ENCODE measurements around the gene FAM13A.
A peak's percentile ranks its signal among the peaks of the same experiment; 100 is the strongest.
"Not testable (repeated sequence)": the region's sequence is repeated elsewhere in the genome, so short reads cannot be mapped to it uniquely, and the experiment has no call there.

Gene FAM13A

GRCh38 chr4:89042055-89042454 is 14.9 kb downstream of the FAM13A start:
- DNase-seq, result no peak

GRCh38 chr4:89039730-89040338 is 17.2 kb downstream of the FAM13A start:
- DNase-seq, result peak; percentile 80

GRCh38 chr4:89036535-89036934 is 20.4 kb downstream of the FAM13A start:
- DNase-seq, result no peak

GRCh38 chr4:89031272-89031671 is 25.7 kb downstream of the FAM13A start:
- no peak for DNase-seq

DNA sequence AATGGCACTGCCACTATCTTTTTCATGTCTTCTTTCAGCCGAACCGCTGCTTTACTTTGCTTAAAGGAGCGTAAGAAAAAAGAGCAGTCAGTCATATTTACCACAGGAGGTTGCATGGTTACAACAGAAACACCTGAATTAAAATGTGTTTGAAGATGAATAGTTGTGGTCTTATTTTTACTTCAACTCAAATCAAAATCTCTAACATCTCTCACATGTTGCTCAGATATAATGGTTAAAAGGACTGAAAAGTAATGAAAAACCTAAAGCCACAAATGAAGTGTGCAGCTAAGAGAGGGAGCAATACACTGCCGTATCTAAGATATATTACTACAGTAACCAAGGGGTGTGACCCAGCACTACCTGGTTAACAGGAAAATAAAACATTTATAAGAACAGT is 27.4 kb downstream of the FAM13A start:
- no peak for DNase-seq

- no peak for DNase-seq
Observed at GRCh38 chr4:89026542-89026941, 30.4 kb downstream of the FAM13A start.

- peak; percentile 65 for DNase-seq
Observed at GRCh38 chr4:89024051-89024675, 32.8 kb downstream of the FAM13A start.

DNA sequence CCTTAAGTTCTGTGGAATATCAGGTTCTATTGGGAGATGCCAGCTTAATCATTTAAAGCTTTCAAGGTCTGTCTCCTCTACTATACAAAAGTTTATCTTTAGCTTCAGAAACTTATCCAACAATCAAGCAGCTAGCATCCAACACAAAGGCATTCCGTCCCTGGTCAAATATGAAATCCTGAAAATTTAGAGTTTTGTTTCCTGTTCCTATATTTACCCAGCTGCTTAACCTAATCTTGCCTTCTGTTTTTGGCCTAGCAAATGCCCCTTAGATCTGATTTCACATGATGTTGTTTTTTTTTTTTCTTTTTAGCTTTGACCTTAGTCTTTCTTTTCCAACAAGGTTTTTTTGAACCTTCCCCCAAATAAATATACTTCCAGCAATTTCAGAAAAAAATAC is 33.8 kb downstream of the FAM13A start:
- no peak for DNase-seq

DNA sequence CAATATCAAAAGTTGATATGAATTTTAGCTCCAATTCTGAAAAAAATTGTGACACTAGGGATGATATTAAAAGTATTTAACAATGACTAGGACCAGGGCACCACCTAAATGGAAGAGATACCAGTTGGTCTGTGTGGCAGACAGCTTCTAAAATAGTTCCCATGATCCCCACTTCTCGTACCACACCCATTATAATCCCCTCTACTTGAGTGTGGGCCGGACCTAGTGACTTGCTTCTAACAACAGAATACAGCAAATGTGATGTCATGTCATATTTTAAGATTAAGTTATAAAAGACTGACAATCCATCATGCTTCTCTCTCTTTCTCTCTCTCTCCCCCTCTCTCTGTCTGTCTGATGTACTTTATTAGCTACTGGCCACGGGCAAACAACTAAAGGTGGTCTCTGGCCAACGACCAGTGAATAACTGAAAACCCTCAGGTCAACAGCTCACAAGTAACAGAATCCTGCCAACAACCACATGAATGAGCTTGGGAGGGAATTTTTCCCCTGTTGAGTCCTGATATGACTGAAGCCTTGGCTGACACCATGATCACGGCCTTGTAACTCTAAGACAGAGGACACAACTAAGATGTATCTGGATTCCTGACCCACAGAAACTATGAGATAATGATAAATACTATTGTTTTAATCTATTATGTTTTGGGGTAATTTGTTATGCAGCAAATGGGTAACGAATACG is 34.4 kb downstream of the FAM13A start:
- no peak for DNase-seq

DNA sequence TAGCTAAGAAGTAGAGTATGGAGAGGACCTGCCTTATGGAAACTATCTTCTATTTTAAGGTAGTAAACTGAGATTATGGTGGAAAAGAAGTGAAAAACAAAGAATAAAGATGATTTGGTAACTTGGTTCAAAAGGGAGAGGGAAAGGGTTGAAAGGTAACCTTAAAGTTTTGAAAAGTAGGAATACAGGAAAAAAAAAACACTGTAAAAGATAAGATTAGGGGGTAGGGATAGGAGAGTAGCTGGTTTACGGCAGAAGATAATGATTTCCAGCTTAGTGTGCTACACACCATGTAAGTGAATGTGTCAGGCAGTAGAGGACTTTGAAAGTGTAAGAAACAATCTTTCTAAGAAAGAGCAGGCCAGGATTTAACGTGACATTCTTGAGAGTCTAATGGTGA is 35.3 kb downstream of the FAM13A start:
- no peak for DNase-seq

- DNase-seq, result no peak
Observed at GRCh38 chr4:89021062-89021461, 35.9 kb downstream of the FAM13A start.

DNA sequence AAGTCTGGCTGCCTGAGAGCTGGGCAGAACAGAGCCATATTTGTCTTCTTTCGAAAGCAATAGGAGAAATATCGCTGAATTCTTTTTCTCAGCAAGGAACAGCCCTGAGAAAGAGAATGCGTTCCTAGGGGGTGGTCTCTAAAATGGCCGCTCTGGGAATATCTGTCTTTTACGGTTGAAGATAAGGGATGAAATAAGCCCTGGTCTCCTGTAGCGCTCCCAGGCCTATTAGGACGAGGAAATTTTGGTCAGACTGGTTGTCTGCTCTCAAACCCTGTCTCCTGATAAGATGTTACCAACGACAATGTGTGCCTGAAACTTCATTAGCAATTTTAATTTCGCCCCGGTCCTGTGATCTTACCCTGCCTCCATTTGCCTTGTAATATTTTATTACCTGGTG is 42.1 kb downstream of the FAM13A start:
- not testable (repeated sequence) for DNase-seq

DNA sequence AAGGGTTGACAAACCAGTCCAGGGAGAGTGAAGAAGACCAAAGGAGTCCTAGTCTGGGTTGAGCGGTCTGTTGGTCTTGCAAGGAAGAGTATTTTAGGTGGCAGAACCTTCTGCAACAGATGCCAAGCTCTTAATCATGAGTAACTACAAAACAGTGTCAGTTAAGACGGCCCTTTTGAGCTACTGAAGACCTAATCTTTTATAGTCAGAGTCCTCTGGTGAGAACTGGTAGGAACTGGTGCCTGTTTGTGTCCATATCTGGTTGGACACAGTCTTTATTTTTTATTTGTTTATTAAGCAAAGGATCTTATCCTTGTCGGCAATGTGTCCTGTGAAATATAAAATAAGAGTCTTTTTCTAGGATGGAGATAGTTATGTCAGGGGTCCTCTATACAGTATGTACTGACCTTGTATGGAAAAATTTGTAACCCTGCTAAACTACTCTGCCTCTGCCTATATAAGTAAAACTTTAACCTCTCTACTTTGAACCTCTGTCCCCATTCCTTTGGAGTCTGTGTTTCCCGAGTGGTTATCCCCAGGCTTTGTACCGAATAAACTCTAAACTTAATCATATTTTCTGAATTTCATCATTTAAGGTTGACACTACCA is 47.1 kb downstream of the FAM13A start:
- no peak for DNase-seq

GRCh38 chr4:89009115-89009514 is 47.9 kb downstream of the FAM13A start:
- DNase-seq, result no peak

DNA sequence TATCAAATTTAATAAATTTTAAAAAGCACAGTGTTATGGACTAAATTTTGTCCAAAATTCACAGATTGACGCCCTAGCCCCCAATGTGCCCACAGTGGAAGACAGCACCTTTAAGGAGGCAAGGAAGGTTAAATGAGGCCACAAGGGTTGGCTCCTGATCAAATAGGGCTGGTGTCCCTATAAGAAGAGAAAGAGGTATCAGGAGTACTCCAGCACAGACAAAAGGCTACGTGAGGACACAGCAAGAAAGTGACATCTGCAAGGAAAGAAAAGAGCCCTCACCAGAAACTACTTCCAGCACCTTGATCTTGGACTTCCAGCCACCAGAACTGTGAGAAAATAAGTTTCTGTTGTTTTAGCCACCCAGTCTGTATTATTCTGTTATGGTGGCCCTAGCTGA is 48.8 kb downstream of the FAM13A start:
- DNase-seq, result no peak

GRCh38 chr4:89007338-89007939 is 49.5 kb downstream of the FAM13A start:
- no peak for DNase-seq

DNA sequence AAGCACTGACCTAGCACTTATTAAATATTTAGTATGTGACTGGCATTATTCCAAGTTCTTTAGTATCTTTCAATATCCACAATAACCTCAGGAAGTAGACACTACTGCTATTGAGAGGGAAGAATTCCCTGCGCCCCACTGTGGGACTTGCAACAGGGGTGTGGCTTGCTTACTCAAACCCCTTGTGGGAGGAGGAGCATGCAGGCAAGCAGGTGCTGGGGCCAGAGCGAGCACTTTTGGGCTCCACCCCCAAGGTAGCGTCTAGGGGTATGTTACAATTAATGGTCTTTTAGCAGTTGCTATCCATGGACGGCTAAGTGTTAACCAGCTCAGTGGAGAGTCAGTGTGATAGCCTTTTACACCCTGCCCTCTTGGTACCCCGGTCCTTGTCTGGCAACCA is 50.7 kb downstream of the FAM13A start:
- no peak for DNase-seq

GRCh38 chr4:89005066-89005465 is 51.9 kb downstream of the FAM13A start:
- not testable (repeated sequence) for DNase-seq

- no peak for DNase-seq
Observed at GRCh38 chr4:89001647-89002445, 55.1 kb downstream of the FAM13A start.

GRCh38 chr4:89000844-89001360 is 56.1 kb downstream of the FAM13A start:
- DNase-seq, result peak; percentile 43

DNA sequence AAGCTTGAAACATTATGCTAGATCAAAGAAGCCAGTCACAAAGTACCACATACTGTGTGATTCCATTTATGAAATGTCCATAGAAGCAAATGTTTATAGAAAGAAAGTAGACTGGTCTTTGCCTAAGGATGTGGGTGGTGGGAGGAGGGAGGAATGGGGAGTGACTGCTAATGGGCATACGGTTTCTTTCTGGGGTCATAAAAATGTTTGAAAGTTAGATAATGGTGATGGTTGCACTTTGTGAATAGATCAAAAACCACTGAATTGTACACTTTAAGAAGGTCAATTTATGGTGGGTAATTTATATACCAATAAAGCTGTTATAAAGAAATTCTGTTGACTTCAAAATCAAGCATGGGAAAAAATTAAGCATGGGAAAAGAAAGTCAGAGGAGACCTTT is 56.6 kb downstream of the FAM13A start:
- DNase-seq, result no peak

GRCh38 chr4:88999392-88999930 is 57.5 kb downstream of the FAM13A start:
- no peak for DNase-seq
